Fibroblast of skin of right quadriceps (primary cell): ENCODE results near the gene IFNGR2.
"Not testable (repeated sequence)": the region's sequence is repeated elsewhere in the genome, so short reads cannot be mapped to it uniquely, and the experiment has no call there.

Source experiments
- DNase-seq: peaks from one replicate; pipeline ENCODE4 v3.0.0-alpha.2; 2013

IFNGR2 gene

GRCh38 chr21:33403786-33404585, 773 bp downstream of the IFNGR2 start:
- DNase-seq: peak; percentile 55

- no peak for DNase-seq
Observed at GRCh38 chr21:33406493-33406892, 3.3 kb downstream of the IFNGR2 start.

- DNase-seq: no peak
Observed at GRCh38 chr21:33411949-33412430, 8.8 kb downstream of the IFNGR2 start.

- not testable (repeated sequence) for DNase-seq
Observed at GRCh38 chr21:33412439-33412831, 9.2 kb downstream of the IFNGR2 start.

GRCh38 chr21:33412832-33413519, 9.8 kb downstream of the IFNGR2 start:
- DNase-seq: no peak

- DNase-seq: no peak
Observed at GRCh38 chr21:33414068-33414467, 10.9 kb downstream of the IFNGR2 start.

GRCh38 chr21:33414926-33415325, 11.7 kb downstream of the IFNGR2 start:
- no peak for DNase-seq

- no peak for DNase-seq
Observed at GRCh38 chr21:33418691-33419090, 15.5 kb downstream of the IFNGR2 start.

GRCh38 chr21:33419538-33420123, 16.4 kb downstream of the IFNGR2 start:
- no peak for DNase-seq

GRCh38 chr21:33421713-33422393, 18.6 kb downstream of the IFNGR2 start:
- DNase-seq: no peak

GRCh38 chr21:33424214-33424613, 21.0 kb downstream of the IFNGR2 start:
- DNase-seq: no peak

GRCh38 chr21:33425825-33426224, 22.6 kb downstream of the IFNGR2 start:
- DNase-seq: no peak

- no peak for DNase-seq
Observed at GRCh38 chr21:33427051-33427450, 23.8 kb downstream of the IFNGR2 start.

GRCh38 chr21:33428669-33429068, 25.5 kb downstream of the IFNGR2 start:
- no peak for DNase-seq

- no peak for DNase-seq
Observed at GRCh38 chr21:33430858-33431257, 27.6 kb downstream of the IFNGR2 start.

GRCh38 chr21:33432496-33432895, 29.3 kb downstream of the IFNGR2 start:
- DNase-seq: no peak

- no peak for DNase-seq
Observed at GRCh38 chr21:33433001-33433400, 29.8 kb downstream of the IFNGR2 start.

GRCh38 chr21:33433425-33434114, 30.4 kb downstream of the IFNGR2 start:
- DNase-seq: no peak

- peak; percentile 89 for DNase-seq
Observed at GRCh38 chr21:33434770-33435360, 31.7 kb downstream of the IFNGR2 start.

GRCh38 chr21:33437140-33437539, 33.9 kb downstream of the IFNGR2 start:
- no peak for DNase-seq

GRCh38 chr21:33441489-33442477, 38.6 kb downstream of the IFNGR2 start:
- peak; percentile 36 for DNase-seq
